Measurements from ENCODE around the gene SCN1A. TPM values are rescaled to one million over a fixed set of nuclear protein-coding genes. Genes with fewer than 3 reads are reported as not detected.

SCN1A gene
- total and polyA plus RNA-seq, 12 donors = 0.11 to 1.3 (median 0.41) TPM; not detected in 1

GRCh38 chr2:166042768-166043390 lies 84.9 kb downstream of the SCN1A start:
- no peak for TF ChIP-seq CTCF (IDR thresholded peaks at IDR 0.05)
- Histone ChIP-seq H3K4me3 (no peak overlapping the region), H3K27ac (no peak overlapping the region), H3K27me3 (peaks cover 0 to 4% (median 0%) of the 10 kb centered on the region in 7 donors), H3K36me3 (no peaks in the 10 kb centered on the region), H3K9me3 (peaks cover 0 to 2% (median 0%) of the 10 kb centered on the region in 11 donors), H3K4me1 (no peaks in the 10 kb centered on the region)
- intact Hi-C loops (cut with DNase I) = no loop called here
- DNase-seq (no peak), ATAC-seq (no peak)

- intact Hi-C loops (cut with DNase I) = no loop called here
- ATAC-seq = no peak
- H3K27me3 ChIP-seq = peaks cover 0 to 4% (median 0%) of the 10 kb centered on the region in 7 donors
- peaks cover 0 to 2% (median 0%) of the 10 kb centered on the region in 11 donors for H3K9me3 ChIP-seq
- H3K36me3 ChIP-seq = no peaks in the 10 kb centered on the region
- TF ChIP-seq CTCF (IDR thresholded peaks at IDR 0.05) = no peak
- no peak for DNase-seq
- H3K27ac ChIP-seq = no peak overlapping the region
- 62 to 65% methylated on average over 1 of the region's 1 CpG for WGBS, 2 donors
- no peak overlapping the region for H3K4me3 ChIP-seq
- no peaks in the 10 kb centered on the region for H3K4me1 ChIP-seq
Observed at GRCh38 chr2:166042356-166042755, 85.5 kb downstream of the SCN1A start.

- WGBS, 2 donors = 93 to 94% methylated on average over 1 of the region's 1 CpG
- no peak for TF ChIP-seq CTCF (IDR thresholded peaks at IDR 0.05)
- no peaks in the 10 kb centered on the region for H3K36me3 ChIP-seq
- no peak for DNase-seq
- ATAC-seq = no peak
- no peaks in the 10 kb centered on the region for H3K4me1 ChIP-seq
- peaks cover 0 to 4% (median 0%) of the 10 kb centered on the region in 7 donors for H3K27me3 ChIP-seq
- no peak overlapping the region for H3K4me3 ChIP-seq
- no peak overlapping the region for H3K27ac ChIP-seq
- intact Hi-C loops (cut with DNase I) = no loop called here
- H3K9me3 ChIP-seq = peaks cover 0 to 2% (median 0%) of the 10 kb centered on the region in 11 donors
Observed at GRCh38 chr2:166041613-166042012, 86.2 kb downstream of the SCN1A start.

- Histone ChIP-seq H3K4me3 (no peak overlapping the region), H3K36me3 (no peaks in the 10 kb centered on the region), H3K27ac (no peak overlapping the region), H3K27me3 (no peaks in the 10 kb centered on the region), H3K4me1 (no peaks in the 10 kb centered on the region), H3K9me3 (no peaks in the 10 kb centered on the region)
- DNase-seq (no peak), ATAC-seq (no peak)
- intact Hi-C loops (cut with DNase I) = no loop called here
- 0 to 37% methylated on average over 1 of the region's 1 CpG for WGBS, 2 donors
- TF ChIP-seq CTCF (IDR thresholded peaks at IDR 0.05) = no peak
Observed at GRCh38 chr2:166032361-166032760, 95.5 kb downstream of the SCN1A start.

Measured in heart right ventricle (tissue), 16 donors.